HEK293 (cell line): ENCODE measurements around the gene CCSER1.

ENCODE experiments used
- ATF2 ChIP-seq: fragments of 450-650 bp; formaldehyde crosslinking; IDR thresholded peaks from 2 replicates; pipeline ENCODE4 v1.5.1; 2016; ENCODE audit warnings: missing biosample characterization, missing genetic modification characterization, low read depth
- CTCF ChIP-seq: fragments of 450-650 bp; formaldehyde crosslinking; IDR thresholded peaks from 2 replicates; pipeline ENCODE4 v1.5.1; 2016; ENCODE audit warnings: missing biosample characterization, missing genetic modification characterization
- PATZ1 ChIP-seq: fragments of 450-650 bp; formaldehyde crosslinking; IDR thresholded peaks from 2 replicates; pipeline ENCODE4 v1.5.1; 2016; ENCODE audit warnings: missing biosample characterization, missing genetic modification characterization
- YY1 ChIP-seq: fragments of 450-650 bp; formaldehyde crosslinking; IDR thresholded peaks from 2 replicates; pipeline ENCODE4 v1.5.1; 2018; ENCODE audit warnings: missing biosample characterization, missing genetic modification characterization
- ZBTB17 ChIP-seq: fragments of 450-650 bp; formaldehyde crosslinking; IDR thresholded peaks from 2 replicates; pipeline ENCODE4 v1.5.1; 2016; ENCODE audit warnings: missing biosample characterization, missing genetic modification characterization
- ZNF639 ChIP-seq: fragments of 450-650 bp; formaldehyde crosslinking; IDR thresholded peaks from 2 replicates; pipeline ENCODE4 v1.5.1; 2016; ENCODE audit warnings: missing biosample characterization, missing genetic modification characterization
- TF ChIP-seq, protein P1 (sequence below): fragments of 450-650 bp; formaldehyde crosslinking; IDR thresholded peaks from 2 replicates; pipeline ENCODE4 v1.5.1; 2016; ENCODE audit warnings: missing biosample characterization, missing genetic modification characterization

- TF ChIP-seq CTCF (tag by site-specific recombination): no peak
- no peak for TF ChIP-seq ATF2 (tag by site-specific recombination)
- no peak for TF ChIP-seq ZBTB17 (tag by site-specific recombination)
- TF ChIP-seq, protein P1, sequence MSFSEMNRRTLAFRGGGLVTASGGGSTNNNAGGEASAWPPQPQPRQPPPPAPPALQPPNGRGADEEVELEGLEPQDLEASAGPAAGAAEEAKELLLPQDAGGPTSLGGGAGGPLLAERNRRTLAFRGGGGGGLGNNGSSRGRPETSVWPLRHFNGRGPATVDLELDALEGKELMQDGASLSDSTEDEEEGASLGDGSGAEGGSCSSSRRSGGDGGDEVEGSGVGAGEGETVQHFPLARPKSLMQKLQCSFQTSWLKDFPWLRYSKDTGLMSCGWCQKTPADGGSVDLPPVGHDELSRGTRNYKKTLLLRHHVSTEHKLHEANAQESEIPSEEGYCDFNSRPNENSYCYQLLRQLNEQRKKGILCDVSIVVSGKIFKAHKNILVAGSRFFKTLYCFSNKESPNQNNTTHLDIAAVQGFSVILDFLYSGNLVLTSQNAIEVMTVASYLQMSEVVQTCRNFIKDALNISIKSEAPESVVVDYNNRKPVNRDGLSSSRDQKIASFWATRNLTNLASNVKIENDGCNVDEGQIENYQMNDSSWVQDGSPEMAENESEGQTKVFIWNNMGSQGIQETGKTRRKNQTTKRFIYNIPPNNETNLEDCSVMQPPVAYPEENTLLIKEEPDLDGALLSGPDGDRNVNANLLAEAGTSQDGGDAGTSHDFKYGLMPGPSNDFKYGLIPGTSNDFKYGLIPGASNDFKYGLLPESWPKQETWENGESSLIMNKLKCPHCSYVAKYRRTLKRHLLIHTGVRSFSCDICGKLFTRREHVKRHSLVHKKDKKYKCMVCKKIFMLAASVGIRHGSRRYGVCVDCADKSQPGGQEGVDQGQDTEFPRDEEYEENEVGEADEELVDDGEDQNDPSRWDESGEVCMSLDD (tag by site-specific recombination): no peak
- TF ChIP-seq PATZ1 (tag by site-specific recombination): no peak
- TF ChIP-seq ZNF639 (tag by site-specific recombination): no peak
- TF ChIP-seq YY1 (tag by site-specific recombination): no peak
Observed at GRCh38 chr4:91267543-91267942, 1140.3 kb downstream of the CCSER1 start.
